Measurements from ENCODE around the gene CALCA. TPM values are rescaled to one million over a fixed set of nuclear protein-coding genes. Genes with fewer than 3 reads are reported as not detected.

Gene CALCA
- total RNA-seq, 1 donor from 2014 or later, result not detected

DNA sequence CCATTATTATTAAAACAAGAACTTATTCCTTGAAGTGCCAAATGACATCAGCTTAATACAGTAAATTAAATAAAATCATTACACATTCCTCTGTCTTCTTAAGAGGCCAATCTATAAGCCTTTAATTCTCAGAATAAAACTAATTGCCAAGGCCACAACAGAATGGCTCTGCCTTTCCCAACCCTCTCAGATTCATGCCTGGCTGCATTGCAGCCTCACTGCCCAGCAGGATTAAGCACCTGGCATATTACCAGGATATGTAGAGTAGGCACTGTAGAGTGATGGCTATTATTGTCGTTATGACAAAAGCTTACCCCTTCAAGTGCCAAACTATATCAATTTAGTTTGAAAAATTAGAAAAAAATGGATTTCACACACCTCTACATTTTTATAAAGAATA, 9.4 kb upstream of the CALCA start:
- no peak for ATAC-seq
- Histone ChIP-seq H3K36me3 (no peaks in the 10 kb centered on the region), H3K9me3 (no peaks in the 10 kb centered on the region), H3K27me3 (ENCODE audit: low read depth) (peaks cover 7% of the 10 kb centered on the region), H3K4me3 (no peak overlapping the region), H3K4me1 (no peaks in the 10 kb centered on the region), H3K27ac (no peak overlapping the region)
- no peak for DNase-seq
- TF ChIP-seq CTCF (IDR thresholded peaks at IDR 0.05), result no peak
- intact Hi-C loops (cut with DNase I), result no loop called here

- Histone ChIP-seq H3K9me3 (no peaks in the 10 kb centered on the region), H3K4me3 (no peak overlapping the region), H3K27ac (no peak overlapping the region), H3K36me3 (no peaks in the 10 kb centered on the region), H3K4me1 (no peaks in the 10 kb centered on the region), H3K27me3 (ENCODE audit: low read depth) (peaks cover 13% of the 10 kb centered on the region)
- intact Hi-C loops (cut with DNase I), result no loop called here
- ATAC-seq (no peak), DNase-seq (no peak)
- no peak for TF ChIP-seq CTCF (IDR thresholded peaks at IDR 0.05)
Measured at GRCh38 chr11:14980854-14981253, 8.7 kb upstream of the CALCA start.

- intact Hi-C loops (cut with DNase I), result no loop called here
- no peak for TF ChIP-seq CTCF (IDR thresholded peaks at IDR 0.05)
- no peaks in the 10 kb centered on the region for H3K9me3 ChIP-seq
Measured at GRCh38 chr11:14977101-14977880, 5.1 kb upstream of the CALCA start.

DNA sequence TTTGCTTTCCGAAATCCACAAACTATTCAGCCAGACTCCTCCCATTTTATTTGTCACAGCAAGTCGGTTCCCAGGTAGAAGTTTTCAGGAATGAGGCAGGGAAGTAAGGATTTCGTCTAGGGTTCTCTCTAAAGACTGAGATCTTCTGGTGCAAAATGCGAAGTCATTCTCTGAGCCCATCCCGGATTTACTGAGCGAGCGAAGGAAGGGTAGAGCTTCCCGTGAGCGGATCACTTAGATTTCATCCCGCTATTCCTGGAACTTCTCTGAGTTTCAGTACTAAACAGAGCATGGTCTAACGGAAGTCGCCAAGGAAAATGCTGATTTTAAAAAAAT, 3.1 kb upstream of the CALCA start:
- ATAC-seq (no peak), DNase-seq (no peak)
- Histone ChIP-seq H3K27ac (no peak overlapping the region), H3K27me3 (ENCODE audit: low read depth) (peaks cover 62% of the 10 kb centered on the region), H3K4me3 (no peak overlapping the region), H3K4me1 (peaks cover 36% of the 10 kb centered on the region), H3K36me3 (no peaks in the 10 kb centered on the region), H3K9me3 (no peaks in the 10 kb centered on the region)
- intact Hi-C loops (cut with DNase I), result no loop called here
- TF ChIP-seq CTCF (IDR thresholded peaks at IDR 0.05), result no peak

More at GRCh38 chr11:14977101-14977880, 5.1 kb upstream of the CALCA start:
- H3K36me3 ChIP-seq, result no peaks in the 10 kb centered on the region
- ATAC-seq, result no peak
- H3K4me3 ChIP-seq, result no peak overlapping the region
- no peak for DNase-seq
- H3K4me1 ChIP-seq, result peaks cover 27% of the 10 kb centered on the region
- peaks cover 49% of the 10 kb centered on the region for H3K27me3 ChIP-seq (ENCODE audit: low read depth)
- H3K27ac ChIP-seq, result no peak overlapping the region

- intact Hi-C loops (cut with DNase I), result no loop called here
- ATAC-seq (peak; percentile 60 to 75), DNase-seq (no peak)
- H3K9me3 ChIP-seq, result no peaks in the 10 kb centered on the region
- TF ChIP-seq CTCF (IDR thresholded peaks at IDR 0.05), result peak; percentile 61
- H3K27ac ChIP-seq, result no peak overlapping the region
- H3K4me3 ChIP-seq, result peak overlapping the region; percentile 39
- H3K4me1 ChIP-seq, result peaks cover 36% of the 10 kb centered on the region
- peaks cover 67% of the 10 kb centered on the region for H3K27me3 ChIP-seq (ENCODE audit: low read depth)
- no peaks in the 10 kb centered on the region for H3K36me3 ChIP-seq
Measured at GRCh38 chr11:14974515-14975251, 2.5 kb upstream of the CALCA start.
